NB4 (cell line): ENCODE data around the gene MPG.
"Not testable (repeated sequence)": the region's sequence is repeated elsewhere in the genome, so short reads cannot be mapped to it uniquely, and the experiment has no call there.

Experiments
- DNase-seq: peaks from one replicate; pipeline ENCODE4 v3.0.0; 2010; ENCODE audit warnings: low read depth
- H3K4me3 ChIP-seq: one replicate; pipeline ENCODE4 v1.5.1; 2011; ENCODE audit warnings: mild to moderate bottlenecking, low read depth, low read length, moderate library complexity
- CTCF ChIP-seq: IDR thresholded peaks from one replicate; pipeline ENCODE4 v1.5.1; 2012; ENCODE audit warnings: low read depth, low read length
- MAX ChIP-seq: IDR thresholded peaks from 2 replicates; pipeline ENCODE4 v1.6.1; 2011; ENCODE audit warnings: low read depth, low read length
- MYC ChIP-seq: IDR thresholded peaks from 2 replicates; pipeline ENCODE4 v1.6.1; 2011; ENCODE audit warnings: low read depth, low read length
- POLR2A ChIP-seq: IDR thresholded peaks from 2 replicates; pipeline ENCODE4 v1.6.1; 2011; ENCODE audit warnings: mild to moderate bottlenecking; ENCODE audit not compliant: insufficient read length; ENCODE audit errors: extremely low read depth

Gene MPG

GRCh38 chr16:35678-36305 lies 42.2 kb upstream of the MPG start:
- no peak for DNase-seq
- no peak overlapping the region for H3K4me3 ChIP-seq
- TF ChIP-seq CTCF (no peak), MYC (no peak), POLR2A (no peak)

- H3K4me3 ChIP-seq, result no peak overlapping the region
- no peak for TF ChIP-seq POLR2A
- no peak for TF ChIP-seq MYC
- TF ChIP-seq CTCF, result no peak
- TF ChIP-seq MAX, result no peak
- DNase-seq, result no peak
These were observed 41.6 kb upstream of the MPG start for GRCh38 chr16:36336-36984.

- peak; percentile 29 for DNase-seq
- no peak overlapping the region for H3K4me3 ChIP-seq
- no peak for TF ChIP-seq MYC
- no peak for TF ChIP-seq CTCF
- no peak for TF ChIP-seq POLR2A
- no peak for TF ChIP-seq MAX
These were observed 40.5 kb upstream of the MPG start for GRCh38 chr16:37511-37910.

GRCh38 chr16:38206-38605 lies 39.8 kb upstream of the MPG start:
- DNase-seq, H3K4me3 ChIP-seq: not testable (repeated sequence)

GRCh38 chr16:38941-39892 lies 38.8 kb upstream of the MPG start:
- H3K4me3 ChIP-seq, result no peak overlapping the region
- TF ChIP-seq MYC (no peak), MAX (peak; percentile 43; the same call in 1 of the 2 replicates)
- peak; percentile 61 for DNase-seq

GRCh38 chr16:41439-42068 lies 36.5 kb upstream of the MPG start:
- TF ChIP-seq MYC, result no peak
- no peak for TF ChIP-seq CTCF
- no peak for TF ChIP-seq MAX
- TF ChIP-seq POLR2A, result no peak
- DNase-seq, result no peak
- no peak overlapping the region for H3K4me3 ChIP-seq
